K562 (cell line): ENCODE measurements around the gene ACTR3. TPM values are rescaled to one million over a fixed set of nuclear protein-coding genes. Genes with fewer than 3 reads are reported as not detected.

Source experiments
- CBX1 ChIP-seq: sonication (generic); IDR thresholded peaks from 2 replicates; pipeline ENCODE4 v1.6.1; 2016; ENCODE audit warnings: antibody characterized with exemption, low read depth, mild to moderate bottlenecking
- CHD7 ChIP-seq: fragments of 200-600 bp; sonication (generic); IDR thresholded peaks from one replicate; pipeline ENCODE4 v1.6.1; 2012; ENCODE audit warnings: mild to moderate bottlenecking, low read depth, low read length, inconsistent platforms
- NONO ChIP-seq, 2 experiments: fragments of 200-400 bp in 1 of 2; fragments of 450-650 bp in 1 of 2; formaldehyde crosslinking in 1 of 2; IDR thresholded peaks; 2 replicates each; pipeline ENCODE4 v1.6.1; 2017; ENCODE audit warnings: low read depth in 2 of 2, mild to moderate bottlenecking in 2 of 2, moderate library complexity in 2 of 2, low read length in 1 of 2
- PRDM10 ChIP-seq: fragments of 450-650 bp; IDR thresholded peaks from 2 replicates; pipeline ENCODE4 v1.6.1; 2018; ENCODE audit not compliant: partially characterized antibody
- SPI1 ChIP-seq: IDR thresholded peaks from 2 replicates; pipeline ENCODE4 v1.6.1; 2011; ENCODE audit warnings: low read depth, low read length, control low read depth, borderline replicate concordance
- ZBTB26 ChIP-seq: fragments of 450-650 bp; formaldehyde crosslinking; IDR thresholded peaks from 2 replicates; pipeline ENCODE4 v1.4.0; 2022; ENCODE audit warnings: missing genetic modification characterization
- polyA plus RNA-seq, 8 experiments: library from polyadenylated mRNA; depleted of rRNA in 4 of 8; stranded (reverse) in 5 of 8; unstranded in 3 of 8; fragments of >200 nt; fragmentation: Nextera tagmentation in 2 of 8; fragmentation: Illumina TruSeq in 1 of 8; extraction: Ambion mirVana in 2 of 8; extraction: Trizol in 1 of 8; gene quantifications; 2 replicates each; pipeline versions ENCODE4 v1.2.1 to v1.2.3, GENCODE V29; 2011 to 2014; ENCODE audit warnings: inconsistent platforms in 1 of 8, missing spikeins in 1 of 8
- total RNA-seq, 7 experiments: library from RNA; depleted of rRNA in 6 of 7; stranded (reverse); fragments of >200 nt in 6 of 7; fragmentation: Illumina TruSeq in 2 of 7; extraction: Trizol in 2 of 7; gene quantifications; 2 replicates each; pipeline versions ENCODE4 v1.2.1 to v1.2.3, GENCODE V29; 2011 to 2021; ENCODE audit warnings: low replicate concordance in 1 of 7
- TF ChIP-seq, protein P1 (sequence below): fragments of 450-650 bp; IDR thresholded peaks from 2 replicates; pipeline ENCODE4 v1.6.1; 2014; ENCODE audit warnings: low read depth, mild to moderate bottlenecking, moderate library complexity, borderline replicate concordance

The ACTR3 gene
- total and polyA plus RNA-seq, 9 of the 15 experiments (the other 6 are each of a cell fraction or from before 2014, with no cell fraction given): 49.0 to 354 (median 249) TPM

GRCh38 chr2:113889471-113890252 is at the start of gene ACTR3 (continued):
- TF ChIP-seq PRDM10 (peak; percentile 73), ZBTB26 (0 out of 2 replicates have a peak, but pooled peaks have one; percentile 42), CBX1 (no peak; the same call in 1 of the 2 replicates), CHD7 (no peak), NONO (IDR thresholded peaks at IDR 0.05; ENCODE audit: low read depth in 2 of 2, low read length in 1 of 2) (peak; percentile 24 to 25; a peak in 3 of 4 replicates), SPI1 (peak; percentile 80)
- TF ChIP-seq, protein P1, sequence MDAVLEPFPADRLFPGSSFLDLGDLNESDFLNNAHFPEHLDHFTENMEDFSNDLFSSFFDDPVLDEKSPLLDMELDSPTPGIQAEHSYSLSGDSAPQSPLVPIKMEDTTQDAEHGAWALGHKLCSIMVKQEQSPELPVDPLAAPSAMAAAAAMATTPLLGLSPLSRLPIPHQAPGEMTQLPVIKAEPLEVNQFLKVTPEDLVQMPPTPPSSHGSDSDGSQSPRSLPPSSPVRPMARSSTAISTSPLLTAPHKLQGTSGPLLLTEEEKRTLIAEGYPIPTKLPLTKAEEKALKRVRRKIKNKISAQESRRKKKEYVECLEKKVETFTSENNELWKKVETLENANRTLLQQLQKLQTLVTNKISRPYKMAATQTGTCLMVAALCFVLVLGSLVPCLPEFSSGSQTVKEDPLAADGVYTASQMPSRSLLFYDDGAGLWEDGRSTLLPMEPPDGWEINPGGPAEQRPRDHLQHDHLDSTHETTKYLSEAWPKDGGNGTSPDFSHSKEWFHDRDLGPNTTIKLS: peak; percentile 56; the same call in 1 of the 2 replicates
